Suprapubic skin (tissue), 4 donors: ENCODE results near the gene PDE6B. TPM values are rescaled to one million over a fixed set of nuclear protein-coding genes. Genes with fewer than 3 reads are reported as not detected.

Experiments used
- DNase-seq, 2 donors: peaks; one replicate each; pipeline ENCODE4 v3.0.0-alpha.2; 2019; ENCODE audit warnings: low spot score in 2 of 2
- H3K27ac ChIP-seq: fragments of 200-600 bp; sonication (generic); one replicate; pipeline ENCODE4 v1.5.1; 2019
- H3K27me3 ChIP-seq: fragments of 200-600 bp; sonication (generic); one replicate; pipeline ENCODE4 v1.5.1; 2019
- H3K36me3 ChIP-seq: fragments of 200-600 bp; sonication (generic); one replicate; pipeline ENCODE4 v1.5.1; 2019
- H3K4me1 ChIP-seq: fragments of 200-600 bp; sonication (generic); one replicate; pipeline ENCODE4 v1.5.1; 2019
- H3K4me3 ChIP-seq: fragments of 200-600 bp; sonication (generic); one replicate; pipeline ENCODE4 v1.5.1; 2019; ENCODE audit warnings: mild to moderate bottlenecking
- H3K9me3 ChIP-seq: fragments of 200-600 bp; sonication (generic); one replicate; pipeline ENCODE4 v1.5.1; 2019
- EP300 ChIP-seq: sonication (generic); formaldehyde crosslinking; IDR thresholded peaks from one replicate; pipeline ENCODE4 v1.6.1; 2017; ENCODE audit warnings: antibody characterized with exemption
- POLR2A ChIP-seq, 2 donors: fragments of 450-650 bp; IDR thresholded peaks; one replicate each; pipeline ENCODE4 v1.6.1; 2017; ENCODE audit warnings: antibody characterized with exemption in 2 of 2, mild to moderate bottlenecking in 2 of 2, moderate library complexity in 2 of 2
- POLR2AphosphoS5 ChIP-seq, 3 donors: sonication (generic); formaldehyde crosslinking; IDR thresholded peaks; one replicate each; pipeline ENCODE4 v1.6.1; 2017; ENCODE audit warnings: antibody characterized with exemption in 3 of 3
- WGBS: methylation state at CpG from one replicate; pipeline ENCODE4 v1.1.5; 2018; 5-methylcytosine and 5-hydroxymethylcytosine counted together
- total RNA-seq, 4 donors: library from RNA; depleted of rRNA; stranded (reverse); fragments of >200 nt; gene quantifications; one replicate each; pipeline ENCODE4 v1.1.0, GENCODE V29; 2016
- TF ChIP-seq, protein P1 (sequence below), 2 donors: fragments of 200-600 bp in 1 of 2; fragments of 450-650 bp in 1 of 2; sonication (generic) in 1 of 2; IDR thresholded peaks; one replicate each; pipeline ENCODE4 v1.5.1; 2016 to 2019; ENCODE audit warnings: antibody characterized with exemption in 2 of 2, mild to moderate bottlenecking in 1 of 2, moderate library complexity in 1 of 2

Gene PDE6B
- total RNA-seq, 4 donors from 2014 or later, result 0.95 to 9.5 TPM; not detected in 2

DNA sequence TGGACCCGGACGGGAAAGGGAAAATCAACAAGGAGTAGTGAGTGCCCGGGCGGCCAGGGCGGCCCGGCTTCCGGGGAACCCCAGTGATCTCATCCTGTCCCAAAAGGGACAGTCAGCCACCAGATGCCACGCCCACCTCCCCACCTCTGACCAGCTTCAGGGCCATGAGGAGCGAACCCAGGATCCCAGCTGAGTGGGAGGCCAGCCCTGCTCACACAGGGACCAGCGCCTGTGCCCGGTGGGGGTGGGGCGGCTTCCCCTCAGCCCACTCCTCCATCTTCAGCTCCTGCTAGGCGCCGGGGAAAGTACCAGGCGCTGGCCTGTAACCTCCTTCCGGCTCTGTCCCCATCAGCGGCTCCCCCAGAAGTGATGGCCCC, 55.2 kb downstream of the PDE6B start:
- DNase-seq, result peak; percentile 78 to 80
- Histone ChIP-seq H3K36me3 (no peaks in the 10 kb centered on the region), H3K27ac (no peak overlapping the region), H3K4me1 (peaks cover 76% of the 10 kb centered on the region), H3K27me3 (no peaks in the 10 kb centered on the region), H3K4me3 (peak overlapping the region; percentile 60), H3K9me3 (no peaks in the 10 kb centered on the region)
- no peak for TF ChIP-seq POLR2A (IDR thresholded peaks at IDR 0.05)
- no CpG with 5 or more reads among the region's 17 CpGs for WGBS

DNA sequence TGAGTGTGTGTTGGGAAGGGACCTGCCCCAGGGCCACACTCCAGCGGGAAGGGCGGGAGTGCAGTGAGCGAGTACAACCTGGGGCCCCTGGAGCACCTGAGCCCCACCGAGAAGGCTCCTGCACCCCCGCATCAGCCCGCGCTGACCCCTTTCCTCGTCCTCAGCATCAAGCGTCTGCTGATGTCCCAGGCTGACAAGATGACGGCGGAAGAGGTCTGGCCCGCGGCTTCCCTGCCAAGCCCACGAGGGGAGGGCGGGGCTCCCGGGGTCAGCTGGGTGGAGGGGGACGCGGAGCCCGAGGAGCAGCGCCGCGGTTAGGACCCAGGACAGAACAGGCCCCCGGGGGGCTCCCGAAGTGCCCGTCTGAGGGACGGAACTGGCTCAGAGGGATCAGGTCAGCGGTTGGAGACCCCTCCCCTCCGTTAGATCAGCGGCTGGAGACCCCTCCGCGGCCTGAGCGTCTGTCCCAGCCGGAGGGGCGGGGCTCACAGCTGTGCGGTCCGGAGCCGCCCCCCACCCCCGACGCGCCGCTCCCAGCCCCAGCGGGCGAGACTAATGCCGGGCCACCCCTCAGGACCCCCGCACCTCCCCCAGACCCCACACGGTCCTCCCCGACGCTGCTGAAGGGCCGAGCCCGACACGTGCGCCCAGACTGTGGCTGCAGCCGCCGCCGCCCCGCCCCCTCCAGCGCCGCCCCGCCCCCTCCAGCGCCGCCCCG, 55.7 kb downstream of the PDE6B start:
- Histone ChIP-seq H3K4me1 (peaks cover 70% of the 10 kb centered on the region), H3K27me3 (no peaks in the 10 kb centered on the region), H3K4me3 (peak overlapping the region; percentile 60), H3K27ac (no peak overlapping the region), H3K36me3 (no peaks in the 10 kb centered on the region), H3K9me3 (no peaks in the 10 kb centered on the region)
- no CpG with 5 or more reads among the region's 62 CpGs for WGBS
- DNase-seq, result peak; percentile 82 to 91
- TF ChIP-seq, protein P1, sequence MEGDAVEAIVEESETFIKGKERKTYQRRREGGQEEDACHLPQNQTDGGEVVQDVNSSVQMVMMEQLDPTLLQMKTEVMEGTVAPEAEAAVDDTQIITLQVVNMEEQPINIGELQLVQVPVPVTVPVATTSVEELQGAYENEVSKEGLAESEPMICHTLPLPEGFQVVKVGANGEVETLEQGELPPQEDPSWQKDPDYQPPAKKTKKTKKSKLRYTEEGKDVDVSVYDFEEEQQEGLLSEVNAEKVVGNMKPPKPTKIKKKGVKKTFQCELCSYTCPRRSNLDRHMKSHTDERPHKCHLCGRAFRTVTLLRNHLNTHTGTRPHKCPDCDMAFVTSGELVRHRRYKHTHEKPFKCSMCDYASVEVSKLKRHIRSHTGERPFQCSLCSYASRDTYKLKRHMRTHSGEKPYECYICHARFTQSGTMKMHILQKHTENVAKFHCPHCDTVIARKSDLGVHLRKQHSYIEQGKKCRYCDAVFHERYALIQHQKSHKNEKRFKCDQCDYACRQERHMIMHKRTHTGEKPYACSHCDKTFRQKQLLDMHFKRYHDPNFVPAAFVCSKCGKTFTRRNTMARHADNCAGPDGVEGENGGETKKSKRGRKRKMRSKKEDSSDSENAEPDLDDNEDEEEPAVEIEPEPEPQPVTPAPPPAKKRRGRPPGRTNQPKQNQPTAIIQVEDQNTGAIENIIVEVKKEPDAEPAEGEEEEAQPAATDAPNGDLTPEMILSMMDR (IDR thresholded peaks at IDR 0.05), result no peak
- TF ChIP-seq POLR2AphosphoS5 (IDR thresholded peaks at IDR 0.05), result no peak
- TF ChIP-seq POLR2A (IDR thresholded peaks at IDR 0.05), result no peak
- TF ChIP-seq EP300, result no peak

DNA sequence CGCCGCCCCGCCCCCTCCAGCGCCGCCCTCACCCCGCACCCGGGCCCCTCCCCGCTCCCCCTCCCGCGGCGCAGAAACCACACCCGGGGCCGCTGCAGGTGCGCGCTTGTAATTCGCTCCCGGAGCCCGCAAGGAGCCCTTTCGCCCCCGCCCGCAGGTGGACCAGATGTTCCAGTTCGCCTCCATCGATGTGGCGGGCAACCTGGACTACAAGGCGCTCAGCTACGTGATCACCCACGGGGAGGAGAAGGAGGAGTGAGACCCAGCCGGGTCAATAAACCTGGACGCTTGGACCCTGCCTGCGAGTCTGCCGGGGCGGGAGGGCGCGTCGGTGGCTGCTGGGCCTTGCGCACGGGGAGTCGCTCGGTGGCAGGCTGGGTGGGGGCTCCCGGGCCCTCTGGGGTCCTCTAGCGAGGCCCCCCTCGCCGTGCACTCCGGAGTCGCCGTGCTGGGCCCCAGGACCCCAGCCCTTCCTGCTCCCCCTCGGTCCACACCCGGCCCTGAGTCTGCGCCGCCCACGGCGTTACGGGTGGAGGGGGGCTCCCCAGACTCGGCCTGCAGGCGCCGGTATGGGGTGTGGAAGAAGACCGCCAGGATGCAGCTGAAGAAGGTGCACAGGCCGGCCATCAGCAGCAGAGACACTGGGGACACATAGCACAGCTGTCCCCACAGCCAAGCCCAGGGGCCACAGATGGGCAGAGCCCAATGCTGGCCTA, 56.5 kb downstream of the PDE6B start:
- DNase-seq, result peak; percentile 79 to 82
- 53% methylated on average over 14 of the region's 58 CpGs for WGBS
- Histone ChIP-seq H3K4me1 (peaks cover 67% of the 10 kb centered on the region), H3K4me3 (peak overlapping the region; percentile 60), H3K9me3 (no peaks in the 10 kb centered on the region), H3K27me3 (no peaks in the 10 kb centered on the region), H3K27ac (no peak overlapping the region), H3K36me3 (no peaks in the 10 kb centered on the region)
- TF ChIP-seq, protein P1 (IDR thresholded peaks at IDR 0.05), result no peak
- TF ChIP-seq EP300 (no peak), POLR2A (IDR thresholded peaks at IDR 0.05) (no peak), POLR2AphosphoS5 (IDR thresholded peaks at IDR 0.05) (no peak)

DNA sequence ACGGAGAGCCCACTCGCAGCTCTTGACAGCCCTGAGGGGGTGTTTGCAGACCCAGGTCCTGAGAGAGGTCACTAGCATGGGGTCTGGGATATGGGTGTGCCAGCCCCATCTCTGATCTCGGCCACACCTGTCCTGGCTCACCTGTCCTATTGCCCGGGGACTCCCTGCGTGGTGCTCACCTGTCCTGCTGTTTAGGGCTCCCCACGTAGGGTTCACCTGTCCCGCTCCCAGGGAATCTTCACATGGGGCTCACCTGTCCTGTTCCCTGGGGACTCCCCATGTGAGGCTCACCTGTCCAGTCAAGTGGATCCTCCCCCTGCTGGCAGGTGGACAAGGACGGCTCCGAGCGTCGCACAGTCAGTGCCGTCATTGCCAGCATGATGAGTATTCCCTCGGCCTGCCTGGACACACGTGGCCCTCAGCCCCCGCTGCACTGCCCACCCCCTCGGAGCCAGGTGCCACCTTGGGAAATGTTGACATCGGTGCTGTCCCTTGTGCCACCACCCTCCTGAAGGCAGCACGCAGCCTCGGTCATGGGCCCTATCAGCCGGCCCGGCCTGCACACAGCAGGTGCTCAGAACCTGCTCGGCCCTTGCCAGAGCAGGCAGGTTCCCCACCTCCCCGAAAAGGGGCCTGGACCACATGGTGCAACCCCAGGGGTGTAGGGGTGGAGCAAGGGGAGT, 57.3 kb downstream of the PDE6B start:
- TF ChIP-seq, protein P1 (IDR thresholded peaks at IDR 0.05), result no peak
- TF ChIP-seq EP300, result no peak
- no peak for TF ChIP-seq POLR2AphosphoS5 (IDR thresholded peaks at IDR 0.05)
- no peak for TF ChIP-seq POLR2A (IDR thresholded peaks at IDR 0.05)
- H3K27ac ChIP-seq, result no peak overlapping the region
- no peaks in the 10 kb centered on the region for H3K36me3 ChIP-seq
- peaks cover 67% of the 10 kb centered on the region for H3K4me1 ChIP-seq
- H3K9me3 ChIP-seq, result no peaks in the 10 kb centered on the region
- WGBS, result 77% methylated on average over 9 of the region's 23 CpGs
- DNase-seq, result peak; percentile 71 to 74
- H3K27me3 ChIP-seq, result no peaks in the 10 kb centered on the region
- peak overlapping the region; percentile 60 for H3K4me3 ChIP-seq

DNA sequence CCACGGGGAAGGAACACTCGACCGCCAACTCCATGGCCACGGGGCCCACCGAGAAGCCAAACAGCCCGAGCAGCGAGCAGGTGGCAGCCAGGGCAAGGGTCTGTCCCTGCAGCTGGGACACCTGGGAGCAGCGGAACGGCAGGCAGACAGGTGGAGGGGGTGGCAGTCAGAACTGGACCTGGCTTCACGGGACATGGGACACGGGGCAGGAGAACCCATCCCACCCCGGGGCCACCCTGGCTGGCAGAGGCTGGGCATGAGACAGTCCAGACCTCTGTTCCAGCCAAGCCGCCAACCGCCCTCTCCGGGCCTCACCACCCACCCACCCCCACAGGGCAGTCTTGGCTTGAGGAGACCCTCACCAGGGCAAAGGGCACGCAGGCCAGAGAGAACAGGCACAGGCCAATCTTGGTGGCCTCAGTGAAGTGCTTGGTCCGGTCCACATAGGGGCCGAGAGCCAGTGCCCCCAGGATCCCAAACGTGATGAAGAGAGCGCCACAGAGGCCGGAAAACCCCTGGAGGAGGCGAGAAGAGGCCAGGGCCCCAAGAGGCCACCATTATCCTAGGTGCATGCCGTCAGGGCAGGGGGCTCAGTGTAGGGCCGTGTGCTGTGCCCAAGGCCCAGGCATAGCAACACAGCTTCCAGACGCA, 58.0 kb downstream of the PDE6B start:
- no peak overlapping the region for H3K4me3 ChIP-seq
- H3K27me3 ChIP-seq, result no peaks in the 10 kb centered on the region
- H3K4me1 ChIP-seq, result peaks cover 67% of the 10 kb centered on the region
- no peak for TF ChIP-seq POLR2AphosphoS5 (IDR thresholded peaks at IDR 0.05)
- TF ChIP-seq, protein P1 (IDR thresholded peaks at IDR 0.05), result no peak
- no peak for TF ChIP-seq POLR2A (IDR thresholded peaks at IDR 0.05)
- no peak for TF ChIP-seq EP300
- no peak overlapping the region for H3K27ac ChIP-seq
- H3K36me3 ChIP-seq, result no peaks in the 10 kb centered on the region
- DNase-seq, result peak in 1 of 2 donors; percentile 76
- H3K9me3 ChIP-seq, result no peaks in the 10 kb centered on the region
- 92% methylated on average over 13 of the region's 25 CpGs for WGBS
